H1 (cell line): Measurements from ENCODE around the gene MYRF. TPM values are rescaled to one million over a fixed set of nuclear protein-coding genes. Genes with fewer than 3 reads are reported as not detected.

Source experiments
- CTCF ChIA-PET: fragments of 300-600 bp; sonication (Branson Sonifier 250); formaldehyde crosslinking; loops from one replicate; lab custom pipeline; 2021; ENCODE audit not compliant: partially characterized antibody; lab: Charles Lee
- POLR2A ChIA-PET: fragments of 300-600 bp; sonication (Branson Sonifier 250); formaldehyde crosslinking; loops from one replicate; lab custom pipeline; 2021; ENCODE audit warnings: inconsistent platforms; ENCODE audit not compliant: partially characterized antibody; lab: Charles Lee
- DNase-seq, 2 experiments: peaks; one replicate each; pipeline versions ENCODE4 v3.0.0 to v3.0.0-alpha.2; 2010 to 2022; ENCODE audit warnings: low spot score in 2 of 2, low read depth in 1 of 2, mixed read lengths in 1 of 2
- FAIRE-seq: peaks from 2 replicates; lab custom pipeline; 2011; peaks lifted over from hg19 to GRCh38; lab: Jason Lieb, UNC
- H2AFZ ChIP-seq: 2 replicates; pipeline ENCODE4 v1.8.1; 2012; ENCODE audit warnings: low read length, inconsistent platforms
- H2AK5ac ChIP-seq: 2 replicates; pipeline ENCODE4 v1.6.1; 2013; ENCODE audit warnings: low read depth, low read length
- H2BK120ac ChIP-seq: replicated peaks from 2 replicates; pipeline ENCODE3; 2013; ENCODE audit warnings: low read depth, low read length, inconsistent platforms
- H2BK12ac ChIP-seq: 2 replicates; pipeline ENCODE4 v1.6.1; 2013; ENCODE audit warnings: low read depth, low read length
- H2BK15ac ChIP-seq: 2 replicates; pipeline ENCODE4 v1.6.1; 2013; ENCODE audit warnings: low read length
- H2BK20ac ChIP-seq: 2 replicates; pipeline ENCODE4 v1.6.1; 2013; ENCODE audit warnings: low read length
- H2BK5ac ChIP-seq: 2 replicates; pipeline ENCODE4 v1.6.1; 2013; ENCODE audit warnings: low read depth, low read length
- H3K14ac ChIP-seq: 2 replicates; pipeline ENCODE4 v1.6.1; 2013; ENCODE audit warnings: inconsistent platforms; ENCODE audit not compliant: insufficient read length
- H3K18ac ChIP-seq: 2 replicates; pipeline ENCODE4 v1.6.1; 2013; ENCODE audit warnings: low read length; ENCODE audit errors: extremely low read depth
- H3K23ac ChIP-seq: 2 replicates; pipeline ENCODE4 v1.6.1; 2013; ENCODE audit warnings: inconsistent platforms; ENCODE audit not compliant: insufficient read length
- H3K23me2 ChIP-seq: 2 replicates; pipeline ENCODE4 v1.6.1; 2013; ENCODE audit warnings: low read depth, low read length
- H3K27ac ChIP-seq: 2 replicates; pipeline ENCODE4 v1.6.1; 2011; ENCODE audit warnings: low read depth, low read length, inconsistent platforms
- H3K27me3 ChIP-seq, 4 experiments: replicated peaks in 1 of 4; 1 replicate in 1 of 4; 2 replicates in 3 of 4; pipeline versions ENCODE4 v1.6.1 to v1.8.1; 2011 to 2013; ENCODE audit warnings: low read length in 3 of 4, mild to moderate bottlenecking in 3 of 4, inconsistent platforms in 2 of 4, mixed read lengths in 2 of 4, moderate library complexity in 1 of 4; ENCODE audit not compliant: control insufficient read depth in 3 of 4, insufficient read depth in 3 of 4; ENCODE audit errors: extremely low read depth in 1 of 4
- H3K36me3 ChIP-seq, 4 experiments: 2 replicates each; pipeline versions ENCODE4 v1.6.1 to v1.8.1; 2011 to 2013; ENCODE audit warnings: mild to moderate bottlenecking in 4 of 4, low read length in 3 of 4, moderate library complexity in 2 of 4, control low read depth in 1 of 4, inconsistent platforms in 1 of 4; ENCODE audit not compliant: insufficient read depth in 4 of 4, control insufficient read depth in 2 of 4
- H3K4ac ChIP-seq: replicated peaks from 2 replicates; pipeline ENCODE3; 2013; ENCODE audit warnings: low read length, low read depth, mixed read lengths, inconsistent platforms; ENCODE audit not compliant: insufficient read length
- H3K4me1 ChIP-seq, 4 experiments: replicated peaks in 1 of 4; 1 replicate in 1 of 4; 2 replicates in 3 of 4; pipeline versions ENCODE4 v1.6.1 to v1.8.1; 2011 to 2013; ENCODE audit warnings: low read length in 3 of 4, inconsistent platforms in 2 of 4, mixed read lengths in 1 of 4; ENCODE audit not compliant: insufficient read depth in 4 of 4, control insufficient read depth in 3 of 4
- H3K4me2 ChIP-seq, 2 experiments: 2 replicates each; pipeline versions ENCODE4 v1.6.1 to v1.8.1; 2011 to 2013; ENCODE audit warnings: low read depth in 2 of 2, low read length in 2 of 2, control low read depth in 1 of 2, inconsistent platforms in 1 of 2, mild to moderate bottlenecking in 1 of 2; ENCODE audit not compliant: insufficient read depth in 1 of 2
- H3K4me3 ChIP-seq, 4 experiments: fragments of 200-600, 300-600 bp in 1 of 4; sonication (generic), shearing (Covaris generic), sonication (Bioruptor Twin) in 1 of 4; 2 replicates each; pipeline versions ENCODE4 v1.5.1 to v1.8.1; 2011 to 2016; ENCODE audit warnings: low read length in 4 of 4, low read depth in 3 of 4, control low read depth in 2 of 4, inconsistent platforms in 2 of 4, mild to moderate bottlenecking in 2 of 4, mixed read lengths in 1 of 4, moderate library complexity in 1 of 4; ENCODE audit not compliant: insufficient read depth in 2 of 4; ENCODE audit errors: extremely low read depth in 1 of 4
- H3K56ac ChIP-seq: replicated peaks from 2 replicates; pipeline ENCODE3; 2013; ENCODE audit warnings: low read depth, mild to moderate bottlenecking, mixed read lengths, low read length, inconsistent platforms; ENCODE audit not compliant: insufficient read length
- H3K79me1 ChIP-seq: 2 replicates; pipeline ENCODE4 v1.6.1; 2013; ENCODE audit warnings: low read depth, low read length, control low read depth
- H3K79me2 ChIP-seq, 2 experiments: 2 replicates each; pipeline versions ENCODE4 v1.6.1 to v1.8.1; 2012 to 2013; ENCODE audit warnings: low read length in 2 of 2, mild to moderate bottlenecking in 2 of 2, inconsistent platforms in 1 of 2; ENCODE audit not compliant: insufficient read depth in 2 of 2, control insufficient read depth in 1 of 2
- H3K9ac ChIP-seq, 4 experiments: replicated peaks in 1 of 4; 1 replicate in 1 of 4; 2 replicates in 3 of 4; pipeline versions ENCODE4 v1.6.1 to v1.8.1; 2011 to 2013; ENCODE audit warnings: low read depth in 3 of 4, low read length in 3 of 4, control low read depth in 2 of 4, mild to moderate bottlenecking in 2 of 4, moderate library complexity in 2 of 4, inconsistent platforms in 1 of 4; ENCODE audit errors: extremely low read depth in 1 of 4
- H3K9me3 ChIP-seq, 2 experiments: 2 replicates each; pipeline versions ENCODE4 v1.6.1 to v1.8.1; 2012 to 2013; ENCODE audit warnings: mild to moderate bottlenecking in 2 of 2, moderate library complexity in 2 of 2, control low read depth in 1 of 2, inconsistent platforms in 1 of 2, low read depth in 1 of 2, low read length in 1 of 2, mixed read lengths in 1 of 2; ENCODE audit not compliant: insufficient read depth in 2 of 2
- H4K20me1 ChIP-seq, 2 experiments: replicated peaks in 1 of 2; 2 replicates each; pipeline versions ENCODE3 to v1.8.1; 2011 to 2013; ENCODE audit warnings: inconsistent platforms in 2 of 2, low read length in 2 of 2, mild to moderate bottlenecking in 1 of 2; ENCODE audit not compliant: insufficient read depth in 2 of 2, control insufficient read depth in 1 of 2
- H4K5ac ChIP-seq: 2 replicates; pipeline ENCODE4 v1.6.1; 2013; ENCODE audit warnings: low read length, low read depth, mixed read lengths, inconsistent platforms; ENCODE audit not compliant: insufficient read length
- H4K8ac ChIP-seq: 2 replicates; pipeline ENCODE4 v1.8.0; 2013; ENCODE audit warnings: mild to moderate bottlenecking, moderate library complexity, low read length, inconsistent platforms; ENCODE audit not compliant: insufficient read depth; ENCODE audit errors: extremely low read depth
- H4K91ac ChIP-seq: replicated peaks from 2 replicates; pipeline ENCODE3; 2013; ENCODE audit warnings: low read length, mixed read lengths, inconsistent platforms; ENCODE audit not compliant: insufficient read length
- ASH2L ChIP-seq: fragments of 200-600, 300-600 bp; sonication (generic); IDR thresholded peaks from one replicate; pipeline ENCODE4 v1.7.1; 2017; ENCODE audit warnings: low read length
- KDM5A ChIP-seq: fragments of 200-600 bp; IDR thresholded peaks from 2 replicates; pipeline ENCODE4 v1.7.1; 2012; ENCODE audit warnings: mild to moderate bottlenecking, low read length, inconsistent platforms, mixed read lengths
- WGBS, 2 experiments: shearing (Covaris generic) in 1 of 2; methylation state at CpG; one replicate each; pipeline versions ENCODE4 v1.1.6 to v1.1.7; 2013 to 2015; ENCODE audit warnings: low lambda C conversion rate in 2 of 2, mixed read lengths in 2 of 2, inconsistent platforms in 1 of 2, low coverage in 1 of 2, missing lambda C conversion rate in 1 of 2; ENCODE audit not compliant: insufficient replicate concordance in 2 of 2, insufficient coverage in 1 of 2, insufficient read length in 1 of 2; ENCODE audit errors: extremely low coverage in 1 of 2, missing lambda C conversion rate in 1 of 2; 5-methylcytosine and 5-hydroxymethylcytosine counted together
- polyA plus RNA-seq, 7 experiments: library from polyadenylated mRNA; depleted of rRNA in 3 of 7; stranded (reverse) in 5 of 7; unstranded in 2 of 7; fragments of >200 nt in 5 of 7; fragments of 200-250 nt in 2 of 7; gene quantifications; 1 replicate in 5 of 7; 2 replicates in 1 of 7; 4 replicates in 1 of 7; pipeline versions ENCODE4 v1.2.1 to v1.2.3, GENCODE V29; 2011 to 2013; ENCODE audit warnings: missing spikeins in 2 of 7, mixed read lengths in 2 of 7
- total RNA-seq: library from RNA; stranded (reverse); fragmentation: NEBNext Ultra II Directional; extraction: Animal tissue kit (Norgen Biotek cat#: 25700); gene quantifications from 2 replicates; pipeline ENCODE4 v1.2.1, GENCODE V29; 2021
- TF ChIP-seq, protein P1 (sequence below): IDR thresholded peaks from 2 replicates; pipeline ENCODE4 v1.6.1; 2012; ENCODE audit warnings: inconsistent platforms

MYRF gene
- total and polyA plus RNA-seq, 2 of the 8 experiments (the other 6 are each of a cell fraction or from before 2014, with no cell fraction given), result 6.0 to 6.1 TPM

DNA sequence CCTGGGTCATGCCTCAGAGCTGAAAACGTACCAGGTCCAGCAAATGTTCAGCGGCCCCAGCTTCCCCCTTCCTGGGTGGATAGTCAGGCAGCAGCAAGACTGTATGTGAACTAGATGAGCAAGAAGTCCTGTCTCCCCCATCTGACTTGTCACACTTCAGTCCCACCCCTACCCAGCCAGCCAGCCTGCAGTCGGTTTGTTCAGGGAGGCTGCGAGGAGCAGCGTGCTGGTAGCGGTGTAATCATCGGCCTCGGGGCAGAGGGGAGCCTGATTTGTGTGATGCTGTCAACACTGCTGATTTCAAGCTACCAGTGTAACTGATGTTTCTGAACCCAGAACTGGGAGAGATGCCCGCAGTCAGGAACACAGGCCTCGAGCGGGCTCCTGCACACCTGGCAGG is 30.4 kb downstream of the MYRF start:
- Histone ChIP-seq H3K27ac (no peak overlapping the region), H3K23ac (no peak overlapping the region), H3K18ac (no peak overlapping the region), H3K9ac (no peak overlapping the region), H3K27me3 (no peaks in the 10 kb centered on the region), H3K23me2 (no peaks in the 10 kb centered on the region), H3K4me1 (no peaks in the 10 kb centered on the region; a peak in 1 of 7 replicates), H3K56ac (no peak overlapping the region), H3K14ac (no peak overlapping the region), H2BK5ac (no peak overlapping the region), H4K91ac (no peak overlapping the region), H3K4me3 (no peak overlapping the region), H4K20me1 (peaks cover 4 to 14% of the 10 kb centered on the region in 2 experiments), H4K5ac (no peak overlapping the region), H2AK5ac (no peak overlapping the region), H3K4ac (no peak overlapping the region), H4K8ac (no peak overlapping the region), H3K4me2 (no peak overlapping the region), H2BK15ac (no peak overlapping the region), H2BK20ac (no peak overlapping the region), H3K9me3 (no peaks in the 10 kb centered on the region), H3K79me1 (no peaks in the 10 kb centered on the region), H3K36me3 (peaks cover 11 to 22% (median 15%) of the 10 kb centered on the region in 4 experiments; a peak in 6 of 8 replicates), H2AFZ (no peak overlapping the region), H2BK120ac (no peak overlapping the region), H3K79me2 (no peaks in the 10 kb centered on the region), H2BK12ac (no peak overlapping the region)
- DNase-seq (no peak), FAIRE-seq (no peak)
- 93% methylated on average over 11 of the region's 11 CpGs; no CpG with 5 or more reads in 1 of the 2 experiments for WGBS, 2 experiments
- TF ChIP-seq KDM5A (no peak), ASH2L (no peak)
- TF ChIP-seq, protein P1, sequence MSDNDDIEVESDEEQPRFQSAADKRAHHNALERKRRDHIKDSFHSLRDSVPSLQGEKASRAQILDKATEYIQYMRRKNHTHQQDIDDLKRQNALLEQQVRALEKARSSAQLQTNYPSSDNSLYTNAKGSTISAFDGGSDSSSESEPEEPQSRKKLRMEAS, result no peak
- ChIA-PET CTCF (interaction anchor here (0.8 to 1.6 kb wide), 8 partner anchors 10 to 49 kb away, joined by 3 to 6 read pairs (median 4); no protein-coding TSS in a partner anchor), POLR2A (interaction anchor here (0.6 to 5.2 kb wide), 2 partner anchors 8 to 35 kb away, joined by 3 to 56 read pairs; partner anchors contain the start of genes FEN1 and TMEM258)
